HG03066 (cell line): ENCODE measurements around the gene CNTNAP3B.
"Not testable (repeated sequence)": the region's sequence is repeated elsewhere in the genome, so short reads cannot be mapped to it uniquely, and the experiment has no call there.

Experiments
- ATAC-seq: cut with Tn5 transposase; IDR thresholded peaks from one replicate; pipeline ENCODE4 v1.9.1; 2021; ENCODE audit warnings: low read depth; ENCODE audit not compliant: unreplicated experiment

CNTNAP3B gene

DNA sequence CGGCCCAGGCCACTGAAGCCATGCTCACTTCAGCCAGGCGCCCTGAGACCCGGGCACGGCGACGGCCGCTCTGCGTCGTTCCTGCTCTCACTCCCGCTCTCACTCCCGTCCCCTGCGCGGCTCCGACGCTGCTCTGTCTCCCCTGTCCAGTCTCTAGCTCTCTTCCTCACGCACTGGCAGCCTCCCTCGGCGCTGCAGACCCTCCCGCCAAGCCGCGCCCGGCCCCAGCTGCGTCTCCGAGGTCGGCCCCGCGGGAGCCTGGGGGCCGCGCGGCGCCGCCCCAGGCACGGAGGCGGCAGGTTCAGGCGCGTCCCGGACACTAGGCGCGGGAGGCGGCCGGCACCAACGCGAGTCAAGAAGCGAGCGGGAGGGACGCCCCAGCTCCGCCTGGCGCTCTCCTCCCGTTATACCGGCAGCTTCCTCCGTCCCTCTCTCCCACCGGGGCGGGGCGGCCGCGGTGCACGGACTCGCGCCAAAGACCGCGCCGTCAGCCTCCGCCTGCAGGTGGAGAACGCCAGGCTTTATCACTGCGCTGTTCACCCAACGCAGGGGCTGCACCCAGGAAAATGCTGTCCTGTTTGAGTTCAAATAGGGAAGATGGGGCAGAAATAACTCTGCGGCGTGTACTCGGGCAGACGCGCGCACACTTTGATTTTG is at the start of gene CNTNAP3B:
TSS of gene CNTNAP3B (minus strand) at position 354 of the 657 bp plus-strand sequence. CDS start at position 22, 332 bp downstream.
- ATAC-seq, result not testable (repeated sequence)

DNA sequence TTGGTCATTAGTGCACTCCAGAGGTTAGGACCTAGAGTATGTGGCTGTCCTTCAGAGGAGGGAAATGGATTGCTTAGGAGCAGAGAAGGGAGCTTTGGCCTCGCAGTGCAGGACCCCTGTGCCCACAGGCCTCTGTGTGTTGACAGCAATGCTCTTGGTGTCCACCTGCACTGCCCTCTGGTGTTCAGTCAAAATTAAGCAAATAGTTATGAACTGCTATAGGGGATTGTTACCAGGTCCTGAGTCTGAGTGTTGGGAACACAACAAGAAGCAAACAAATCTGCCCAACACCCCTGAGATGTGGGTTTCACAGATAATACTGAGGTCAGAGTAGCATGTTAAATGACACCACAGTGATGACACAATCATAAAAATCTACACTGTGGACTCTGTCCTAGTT is 31.1 kb upstream of the CNTNAP3B start:
- ATAC-seq, result not testable (repeated sequence)

DNA sequence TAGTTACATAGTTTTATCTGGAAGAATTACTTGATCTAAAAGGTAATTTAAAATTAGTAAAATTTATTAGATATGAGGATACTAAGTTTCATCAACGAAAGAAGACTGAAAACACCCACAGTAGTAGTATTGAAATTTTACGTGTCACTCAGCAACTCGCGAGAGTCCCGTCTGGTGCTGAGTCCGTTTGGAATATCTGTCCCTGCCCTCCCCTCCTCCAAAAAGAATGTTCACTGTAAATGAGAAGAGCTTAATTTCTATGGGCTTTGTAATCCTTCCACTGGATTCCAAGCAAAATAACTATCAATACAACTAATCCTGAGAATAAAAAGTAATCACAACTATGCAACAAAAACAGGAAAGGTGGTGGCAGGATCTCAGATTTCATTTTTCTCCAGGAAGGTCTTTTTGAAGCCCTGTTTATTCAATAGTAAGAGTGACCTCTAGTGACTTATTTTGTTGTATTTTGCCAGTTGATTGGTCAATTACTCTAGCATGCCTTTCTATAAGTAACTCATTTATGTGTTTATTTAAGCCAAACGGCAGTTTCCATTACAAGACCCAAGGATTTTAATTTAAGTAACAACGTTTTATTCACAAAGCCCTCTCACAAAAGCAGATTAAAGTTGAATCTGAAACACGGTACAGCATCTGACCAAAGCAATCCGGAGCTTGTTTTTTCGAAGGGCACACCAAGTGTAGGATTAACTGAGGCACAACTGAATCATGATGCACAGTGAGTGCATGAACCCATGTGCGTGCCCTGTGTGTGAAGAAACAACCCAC is 2.0 kb downstream of the CNTNAP3B start:
- not testable (repeated sequence) for ATAC-seq

DNA sequence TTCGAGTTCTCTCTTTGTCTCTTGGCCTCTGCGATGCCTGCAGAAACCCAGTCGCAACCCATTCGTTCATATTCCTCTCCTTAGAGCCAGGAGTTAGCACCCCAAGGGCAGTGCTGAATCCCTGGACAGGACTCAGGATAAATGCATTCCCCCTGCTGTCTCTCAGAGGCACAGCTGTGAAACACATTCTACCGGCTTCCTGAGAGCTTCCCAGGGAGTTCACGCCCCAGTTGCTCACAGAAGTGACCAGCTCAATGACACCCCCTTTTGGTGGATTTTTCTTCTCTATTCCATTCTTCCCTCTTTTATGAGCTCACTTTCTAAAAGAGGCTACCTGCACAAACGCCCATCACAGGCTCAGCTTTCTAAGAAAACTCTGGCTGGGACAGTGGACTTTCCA is 8.2 kb downstream of the CNTNAP3B start:
- not testable (repeated sequence) for ATAC-seq

DNA sequence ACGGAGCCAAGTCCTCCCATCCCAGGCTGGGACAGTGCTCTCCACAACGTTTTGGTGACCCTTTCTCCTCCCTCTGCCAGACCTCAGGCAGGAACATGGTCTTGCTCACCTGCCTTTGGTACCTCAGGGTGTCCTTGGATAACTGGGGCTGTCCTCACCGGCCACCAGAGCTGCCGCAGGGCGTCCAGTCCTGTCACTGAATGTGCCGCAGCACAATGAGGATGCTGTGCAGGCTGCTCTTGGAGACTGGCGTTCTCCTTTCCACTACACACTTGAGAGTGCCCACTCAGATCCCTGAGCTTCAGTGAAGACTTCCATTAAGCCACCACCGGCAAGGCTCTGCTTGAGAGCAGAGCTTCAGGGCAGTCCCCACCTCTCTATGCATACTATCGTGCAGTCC is 33.3 kb downstream of the CNTNAP3B start:
- ATAC-seq, result not testable (repeated sequence)

DNA sequence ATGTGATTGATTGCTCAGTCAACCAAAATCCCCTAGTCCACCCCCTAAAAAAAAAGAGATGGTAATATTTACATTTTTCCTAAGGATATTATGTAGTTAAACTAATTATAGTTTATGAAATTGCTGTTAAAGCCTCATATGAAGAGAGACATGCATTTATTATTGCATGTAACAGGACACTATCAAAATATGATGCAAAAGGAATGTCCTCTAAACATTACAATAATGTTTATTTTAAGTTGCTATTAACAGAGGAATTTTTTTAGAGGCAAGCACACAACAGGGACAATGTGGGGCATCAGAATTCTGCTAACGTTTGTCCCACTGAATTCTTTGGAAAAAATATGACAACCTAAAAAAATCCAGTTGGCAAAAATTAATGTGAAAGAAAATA is 44.7 kb downstream of the CNTNAP3B start:
- not testable (repeated sequence) for ATAC-seq

DNA sequence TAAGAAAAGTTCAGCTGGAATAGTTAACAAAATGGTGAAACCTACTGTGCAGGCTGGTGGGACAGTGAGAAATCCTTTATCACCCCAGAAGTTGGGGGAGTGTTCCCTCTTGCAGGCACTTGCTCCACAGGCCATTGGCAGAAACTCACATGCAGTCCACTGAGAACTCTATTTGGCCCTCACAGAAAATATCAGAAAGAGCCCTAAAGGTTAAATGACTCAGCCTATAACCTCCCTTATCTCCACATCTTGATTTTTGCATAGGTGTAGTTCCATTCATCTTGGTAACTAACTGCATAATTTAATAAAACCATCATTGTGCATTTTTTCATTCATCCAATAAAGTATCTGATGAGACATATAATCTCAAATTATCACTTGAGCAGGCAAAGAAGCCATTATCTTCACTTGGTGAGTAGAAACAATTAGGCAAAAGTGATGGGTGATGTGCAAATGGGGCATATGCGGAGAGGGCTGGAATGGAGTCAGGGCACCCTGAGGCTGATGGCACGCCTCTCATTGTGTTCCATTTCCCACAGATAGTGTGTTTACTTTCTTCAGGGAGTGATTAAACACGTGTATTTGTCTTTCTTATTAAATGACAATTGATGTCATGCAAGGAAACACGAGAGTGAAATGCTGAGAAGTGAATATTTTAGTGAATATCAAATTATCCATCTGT is 45.2 kb downstream of the CNTNAP3B start:
- not testable (repeated sequence) for ATAC-seq

DNA sequence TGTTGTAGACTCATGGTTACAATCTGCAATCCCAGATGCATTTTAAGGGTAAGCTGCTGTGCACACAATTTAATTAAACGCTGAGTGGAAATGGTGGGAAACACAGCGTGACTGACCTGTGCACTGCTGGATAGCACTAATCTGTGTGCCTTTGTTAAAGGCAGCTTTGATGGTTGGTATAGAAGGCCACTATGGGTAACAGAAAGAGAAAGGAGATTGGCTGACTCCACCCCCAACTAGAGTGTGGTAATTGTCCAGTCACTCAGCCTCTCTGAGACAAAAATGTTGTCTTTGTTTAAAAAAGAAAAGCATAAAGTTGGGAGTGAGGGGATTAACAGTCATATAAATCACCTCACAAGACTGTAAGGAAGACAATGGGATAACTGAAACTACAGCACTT is 48.9 kb downstream of the CNTNAP3B start:
- not testable (repeated sequence) for ATAC-seq

DNA sequence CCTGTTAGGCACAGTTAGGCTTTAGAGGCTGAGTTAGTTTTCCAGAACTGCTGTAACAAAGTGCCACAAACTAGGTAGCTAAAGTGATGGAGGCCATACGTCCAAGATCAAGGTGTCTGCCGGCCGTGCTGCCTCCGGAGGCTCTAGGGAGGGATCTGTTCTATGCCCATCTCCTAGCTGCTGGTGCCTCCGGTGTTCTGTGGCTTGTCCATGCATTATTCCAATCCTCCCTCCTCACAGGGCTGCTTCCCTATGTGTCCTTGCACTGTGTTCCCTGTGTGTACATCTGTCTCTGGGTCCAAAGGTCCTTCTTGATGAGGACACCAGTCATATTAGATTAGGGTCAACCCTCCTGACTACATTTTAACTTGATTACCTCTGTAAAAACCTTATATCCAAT is 54.4 kb downstream of the CNTNAP3B start:
- not testable (repeated sequence) for ATAC-seq

DNA sequence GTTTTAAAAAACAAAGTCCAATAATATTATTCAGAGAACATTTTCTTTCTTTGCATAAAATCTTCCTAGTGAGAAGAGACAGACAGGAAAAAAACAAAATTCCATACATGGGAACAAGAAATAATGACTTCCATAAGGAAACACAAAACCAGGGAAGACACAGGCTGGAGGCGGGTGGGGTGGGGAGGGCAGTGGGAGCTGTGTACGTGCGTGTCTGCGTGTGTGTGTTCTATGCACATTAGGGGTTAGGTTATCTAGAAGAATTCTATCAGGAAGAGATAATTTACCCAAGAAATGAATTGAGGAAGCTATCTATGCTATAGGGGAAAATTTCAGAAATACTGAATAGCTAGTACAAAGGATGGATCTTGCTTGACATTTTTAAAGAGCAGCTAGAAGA is 58.2 kb downstream of the CNTNAP3B start:
- ATAC-seq, result not testable (repeated sequence)

DNA sequence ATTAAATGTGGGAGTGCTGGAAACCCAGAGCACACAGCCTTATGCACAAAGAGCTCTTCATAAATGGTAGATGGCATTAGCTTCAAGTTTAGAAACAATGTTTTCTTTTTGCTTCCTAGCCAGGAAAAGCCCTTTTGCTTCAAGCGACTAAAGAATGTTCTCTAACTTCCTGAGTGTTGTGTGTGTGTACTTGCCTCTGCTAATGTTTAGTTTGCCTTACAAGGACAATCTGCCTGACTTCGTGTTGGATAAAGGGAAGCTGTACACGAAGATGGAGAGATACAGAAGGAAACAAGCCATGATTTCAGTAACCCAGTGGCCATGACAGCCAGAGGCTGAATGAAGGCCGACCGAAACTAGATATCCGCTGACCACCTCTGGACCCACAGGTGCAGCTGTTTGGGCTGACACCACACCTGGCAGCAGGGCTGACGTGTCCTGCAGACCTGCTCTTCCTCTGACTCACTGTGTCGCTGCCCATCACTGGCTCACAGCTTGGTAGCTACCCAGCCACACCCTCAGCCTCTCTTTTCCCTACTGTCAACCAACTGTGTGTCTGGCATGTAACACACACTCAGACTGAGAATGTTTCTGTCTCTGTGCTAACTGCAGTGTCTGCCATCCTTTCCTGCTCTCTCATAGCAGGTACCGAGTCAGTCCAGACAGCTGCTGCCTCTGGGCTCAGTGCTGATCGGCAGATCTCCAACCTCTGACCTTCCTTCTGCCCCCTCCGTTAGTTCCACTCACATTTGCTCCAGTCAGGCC is 59.0 kb downstream of the CNTNAP3B start:
- not testable (repeated sequence) for ATAC-seq

DNA sequence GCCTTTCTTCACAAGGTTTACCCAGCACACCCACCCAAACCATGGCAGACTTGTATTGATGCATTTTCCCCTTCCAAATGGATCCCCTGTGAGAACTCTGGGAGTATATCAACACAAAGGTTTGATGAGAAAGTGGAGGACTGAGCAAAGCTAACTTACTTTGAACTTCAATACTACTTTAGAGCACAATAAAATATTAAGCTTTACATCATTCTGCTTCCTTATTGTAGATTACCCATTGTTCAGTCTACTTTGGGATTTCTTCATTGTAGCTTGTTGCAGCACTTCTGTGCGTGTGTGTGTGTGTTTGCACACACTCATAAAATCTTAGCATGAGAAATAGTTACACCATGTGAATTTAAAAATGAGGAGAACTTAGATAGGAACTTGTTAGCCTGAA is 75.4 kb downstream of the CNTNAP3B start:
- ATAC-seq, result not testable (repeated sequence)

DNA sequence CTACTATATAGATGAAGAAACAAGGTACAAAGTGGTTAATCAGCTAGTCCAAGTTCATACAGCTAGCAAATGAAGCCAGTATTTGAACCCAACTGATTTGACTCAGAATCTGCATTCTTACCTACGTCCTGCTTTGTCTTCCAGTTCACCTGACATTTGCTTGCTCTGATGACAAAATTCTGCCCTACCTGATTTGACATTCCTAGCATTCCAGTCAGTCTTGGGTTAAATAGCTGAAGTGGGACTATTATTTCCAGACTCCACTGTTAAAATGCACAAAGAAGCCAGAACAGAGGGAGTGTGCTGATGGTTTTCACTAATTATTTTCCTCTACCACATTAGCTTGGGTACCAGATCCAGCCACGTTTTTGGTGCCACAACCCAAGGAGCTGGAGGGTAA is 78.5 kb downstream of the CNTNAP3B start:
- ATAC-seq, result not testable (repeated sequence)

DNA sequence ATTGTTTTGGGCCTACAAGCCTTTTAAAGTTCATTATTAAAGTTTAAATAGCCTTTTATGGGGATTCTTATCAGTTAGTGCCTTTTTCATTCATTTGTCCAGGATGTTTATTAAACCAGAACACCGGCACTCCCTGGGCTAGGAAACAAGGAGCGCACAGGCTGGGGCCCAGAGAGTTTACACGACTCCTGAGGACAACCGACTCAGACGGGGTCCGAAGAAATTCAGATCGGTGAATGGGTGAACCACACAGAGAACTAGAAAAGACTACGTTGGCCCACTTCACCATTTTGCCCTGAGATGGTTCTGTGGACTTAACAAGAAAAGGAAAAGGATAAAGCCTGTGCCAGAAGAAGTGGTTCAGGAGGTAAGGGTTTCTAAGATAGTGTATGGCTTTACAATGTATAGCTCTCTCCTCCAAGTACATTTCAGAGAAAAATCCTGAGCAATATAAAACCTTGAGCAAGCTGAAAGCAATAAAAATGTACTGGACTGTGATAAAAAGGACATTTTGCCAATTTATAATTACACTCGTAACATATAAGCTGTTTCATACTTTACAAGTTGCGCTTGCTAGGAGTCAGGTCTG is 84.7 kb downstream of the CNTNAP3B start:
- not testable (repeated sequence) for ATAC-seq

DNA sequence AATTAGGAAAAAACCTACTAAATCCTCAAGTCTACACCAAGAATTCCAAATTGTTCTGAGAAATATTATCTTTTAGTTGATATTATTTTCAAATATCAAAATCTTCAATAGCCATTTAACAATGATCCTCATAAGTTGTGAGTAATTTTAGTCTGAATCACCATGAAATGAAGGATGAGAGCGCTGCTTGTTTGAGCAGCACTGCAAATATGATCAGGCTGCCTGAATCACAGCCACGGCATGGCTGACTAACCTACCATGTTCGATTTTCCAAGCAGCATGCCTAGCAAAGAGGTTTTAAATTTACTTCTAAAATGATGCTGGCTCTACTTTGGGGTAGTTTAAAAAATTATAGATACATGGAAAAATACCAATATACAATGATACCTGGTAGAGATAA is 95.7 kb downstream of the CNTNAP3B start:
- ATAC-seq, result not testable (repeated sequence)

DNA sequence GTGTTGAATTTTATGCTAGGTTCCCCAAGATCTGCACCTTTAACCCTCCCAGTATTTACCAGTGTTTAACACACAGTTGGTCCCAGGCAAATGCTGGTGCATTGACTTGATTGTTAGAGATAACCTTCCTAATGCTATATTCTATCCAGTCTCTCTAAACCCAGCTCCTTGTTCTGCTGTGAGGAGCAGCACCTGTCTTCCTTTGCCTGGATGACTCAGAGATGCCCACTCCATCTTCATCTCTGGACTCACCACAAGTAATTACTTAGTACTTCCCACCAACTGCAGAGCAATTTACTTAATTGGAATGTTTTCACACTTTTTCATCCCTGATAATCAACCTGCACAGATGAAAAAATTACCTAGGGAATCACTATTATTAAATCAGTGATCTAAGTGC is 108.6 kb downstream of the CNTNAP3B start:
- ATAC-seq, result not testable (repeated sequence)

DNA sequence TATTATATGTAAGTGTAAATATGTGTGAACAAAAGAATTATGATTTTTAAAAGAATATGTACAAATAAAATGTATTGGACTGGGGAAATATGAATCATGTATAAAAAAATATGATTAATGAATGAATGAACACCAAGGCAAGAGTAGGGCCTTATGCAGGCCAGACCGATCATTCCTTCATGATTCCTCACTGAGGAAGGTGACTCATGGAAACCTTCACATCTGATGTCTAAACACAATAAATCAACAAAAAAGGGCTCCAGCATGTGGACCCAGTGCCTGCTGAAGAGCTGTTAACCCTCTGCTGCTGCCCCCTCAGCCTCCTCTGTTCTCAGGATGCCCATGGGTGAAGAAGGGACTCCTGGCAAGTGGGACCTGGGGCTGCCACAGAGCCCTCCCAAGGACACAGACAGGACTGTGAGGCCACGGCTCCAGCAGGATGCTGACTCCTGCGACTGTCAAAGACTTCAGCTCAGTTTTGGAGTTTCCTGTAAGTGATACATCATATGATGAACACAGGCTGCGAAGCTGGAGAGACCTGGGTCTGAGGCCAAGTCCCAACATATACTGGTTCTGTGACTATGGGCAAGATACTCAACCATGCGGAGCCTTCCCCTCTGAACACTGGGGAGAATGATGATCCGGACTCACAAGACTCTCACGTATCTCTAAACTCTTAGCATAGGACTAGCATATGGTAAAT is 110.9 kb downstream of the CNTNAP3B start:
- not testable (repeated sequence) for ATAC-seq

DNA sequence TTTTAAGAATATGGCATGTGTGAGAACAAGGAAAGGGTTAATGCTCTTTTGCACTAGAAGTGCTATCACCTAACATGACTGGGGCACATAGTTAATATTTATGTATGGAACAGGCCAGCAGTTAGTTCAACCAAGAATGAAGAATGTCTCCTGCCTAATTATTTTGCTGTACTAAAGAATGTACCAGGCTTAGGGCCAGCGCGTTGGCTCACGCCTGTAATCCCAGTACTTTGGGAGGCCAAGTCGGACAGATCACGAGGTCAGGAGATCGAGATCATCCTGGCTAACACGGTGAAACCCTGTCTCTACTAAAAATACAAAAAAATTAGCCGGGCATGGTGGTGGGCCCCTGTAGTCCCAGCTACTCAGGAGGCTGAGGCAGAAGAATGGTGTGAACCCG is 114.9 kb downstream of the CNTNAP3B start:
- ATAC-seq, result not testable (repeated sequence)

DNA sequence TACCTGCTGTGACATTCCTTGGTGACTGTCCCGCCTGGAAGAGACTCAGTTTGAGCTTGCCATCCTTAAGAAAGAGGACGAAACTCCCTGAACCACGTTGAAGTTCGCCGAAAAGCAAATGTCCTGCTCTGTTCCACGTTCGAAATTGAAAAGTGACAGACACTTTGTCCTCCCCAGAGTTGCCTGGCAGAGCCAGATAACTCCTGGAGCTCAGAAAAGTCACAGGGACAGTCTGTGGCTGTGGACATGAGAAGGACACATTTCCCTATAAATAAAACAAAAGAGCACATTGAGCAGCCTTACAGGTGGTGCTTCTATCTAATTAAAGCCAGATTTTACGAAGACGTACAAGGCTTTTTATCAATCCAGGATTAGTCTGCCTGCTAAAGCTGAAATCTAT is 137.6 kb downstream of the CNTNAP3B start:
- ATAC-seq, result not testable (repeated sequence)
